ENCODE measurements around the gene ZNF467. TPM values are rescaled to one million over a fixed set of nuclear protein-coding genes. Genes with fewer than 3 reads are reported as not detected.

The ZNF467 gene
- total RNA-seq, 2 donors from 2014 or later: 6.0 to 7.9 TPM

DNA sequence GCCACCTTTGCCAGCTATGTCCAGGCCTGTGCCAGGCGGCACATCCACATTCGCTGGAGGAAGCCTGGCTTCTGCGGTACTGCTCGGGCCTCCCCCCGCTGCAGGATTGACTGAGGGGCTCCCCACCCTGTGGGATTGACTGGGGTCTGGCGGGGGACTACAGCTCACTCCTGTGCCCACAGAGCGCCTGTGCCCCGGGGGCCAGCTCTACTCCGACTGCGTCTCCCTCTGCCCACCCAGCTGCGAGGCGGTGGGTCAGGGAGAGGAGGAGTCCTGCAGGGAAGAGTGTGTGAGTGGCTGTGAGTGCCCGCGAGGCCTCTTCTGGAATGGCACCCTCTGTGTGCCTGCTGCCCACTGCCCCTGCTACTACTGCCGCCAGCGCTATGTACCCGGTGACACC, 6.7 kb upstream of the ZNF467 start:
- no peaks in the 10 kb centered on the region for H3K9me3 ChIP-seq
- H3K36me3 ChIP-seq: no peaks in the 10 kb centered on the region
- H3K4me3 ChIP-seq: no peak overlapping the region
- no peak overlapping the region for H3K27ac ChIP-seq
- no peaks in the 10 kb centered on the region for H3K4me1 ChIP-seq (replicated peaks)
- WGBS: 92% methylated on average over 17 of the region's 17 CpGs
- no peaks in the 10 kb centered on the region for H3K27me3 ChIP-seq (replicated peaks; ENCODE audit: insufficient read depth)
- intact Hi-C loops (cut with DNase I): no loop called here
- DNase-seq (ENCODE audit: low spot score): no peak
- no peak for TF ChIP-seq POLR2AphosphoS5 (IDR thresholded peaks at IDR 0.05)
- no peak for TF ChIP-seq POLR2A (IDR thresholded peaks at IDR 0.05)
- TF ChIP-seq CTCF (IDR thresholded peaks at IDR 0.05): no peak

- intact Hi-C loops (cut with DNase I): no loop called here
- WGBS: 89% methylated on average over 4 of the region's 4 CpGs
- no peak overlapping the region for H3K4me3 ChIP-seq
- no peaks in the 10 kb centered on the region for H3K36me3 ChIP-seq
- no peaks in the 10 kb centered on the region for H3K4me1 ChIP-seq (replicated peaks)
- H3K27me3 ChIP-seq (replicated peaks; ENCODE audit: insufficient read depth): no peaks in the 10 kb centered on the region
- H3K27ac ChIP-seq: no peak overlapping the region
- no peak for TF ChIP-seq CTCF (IDR thresholded peaks at IDR 0.05)
- no peak for TF ChIP-seq POLR2A (IDR thresholded peaks at IDR 0.05)
- no peak for TF ChIP-seq POLR2AphosphoS5 (IDR thresholded peaks at IDR 0.05)
- no peak for DNase-seq (ENCODE audit: low spot score)
- H3K9me3 ChIP-seq: no peaks in the 10 kb centered on the region
These were observed 6.1 kb upstream of the ZNF467 start for GRCh38 chr7:149779502-149779805.

GRCh38 chr7:149778696-149779501, 5.5 kb upstream of the ZNF467 start:
- Histone ChIP-seq H3K4me1 (replicated peaks) (no peaks in the 10 kb centered on the region), H3K36me3 (no peaks in the 10 kb centered on the region), H3K27me3 (replicated peaks; ENCODE audit: insufficient read depth) (no peaks in the 10 kb centered on the region), H3K27ac (no peak overlapping the region), H3K9me3 (no peaks in the 10 kb centered on the region), H3K4me3 (no peak overlapping the region)
- TF ChIP-seq POLR2AphosphoS5 (IDR thresholded peaks at IDR 0.05) (no peak), POLR2A (IDR thresholded peaks at IDR 0.05) (no peak), CTCF (IDR thresholded peaks at IDR 0.05) (no peak)
- 80% methylated on average over 11 of the region's 11 CpGs for WGBS
- no peak for DNase-seq (ENCODE audit: low spot score)
- intact Hi-C loops (cut with DNase I): no loop called here

DNA sequence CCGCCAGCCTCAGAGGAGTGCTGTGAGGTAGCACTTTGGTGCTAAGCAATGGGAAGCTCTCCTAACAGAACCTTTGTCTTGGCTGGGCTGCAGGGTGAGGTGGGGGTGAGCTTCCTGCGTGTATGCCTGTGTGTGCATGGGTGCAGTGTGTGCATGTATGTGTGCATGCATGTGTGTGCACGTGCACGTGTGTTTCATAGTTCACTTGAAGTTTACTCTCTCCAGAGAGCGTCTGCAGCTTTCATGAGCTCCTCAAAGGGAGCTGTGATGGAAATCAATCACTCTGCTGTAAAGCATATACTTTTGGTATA, 4.9 kb upstream of the ZNF467 start:
- intact Hi-C loops (cut with DNase I): no loop called here
- no peak overlapping the region for H3K27ac ChIP-seq
- no peaks in the 10 kb centered on the region for H3K27me3 ChIP-seq (replicated peaks; ENCODE audit: insufficient read depth)
- H3K36me3 ChIP-seq: no peaks in the 10 kb centered on the region
- H3K4me1 ChIP-seq (replicated peaks): no peaks in the 10 kb centered on the region
- 72% methylated on average over 5 of the region's 5 CpGs for WGBS
- DNase-seq (ENCODE audit: low spot score): no peak
- H3K4me3 ChIP-seq: no peak overlapping the region
- no peaks in the 10 kb centered on the region for H3K9me3 ChIP-seq
- no peak for TF ChIP-seq POLR2A (IDR thresholded peaks at IDR 0.05)
- TF ChIP-seq POLR2AphosphoS5 (IDR thresholded peaks at IDR 0.05): no peak
- TF ChIP-seq CTCF (IDR thresholded peaks at IDR 0.05): no peak

DNA sequence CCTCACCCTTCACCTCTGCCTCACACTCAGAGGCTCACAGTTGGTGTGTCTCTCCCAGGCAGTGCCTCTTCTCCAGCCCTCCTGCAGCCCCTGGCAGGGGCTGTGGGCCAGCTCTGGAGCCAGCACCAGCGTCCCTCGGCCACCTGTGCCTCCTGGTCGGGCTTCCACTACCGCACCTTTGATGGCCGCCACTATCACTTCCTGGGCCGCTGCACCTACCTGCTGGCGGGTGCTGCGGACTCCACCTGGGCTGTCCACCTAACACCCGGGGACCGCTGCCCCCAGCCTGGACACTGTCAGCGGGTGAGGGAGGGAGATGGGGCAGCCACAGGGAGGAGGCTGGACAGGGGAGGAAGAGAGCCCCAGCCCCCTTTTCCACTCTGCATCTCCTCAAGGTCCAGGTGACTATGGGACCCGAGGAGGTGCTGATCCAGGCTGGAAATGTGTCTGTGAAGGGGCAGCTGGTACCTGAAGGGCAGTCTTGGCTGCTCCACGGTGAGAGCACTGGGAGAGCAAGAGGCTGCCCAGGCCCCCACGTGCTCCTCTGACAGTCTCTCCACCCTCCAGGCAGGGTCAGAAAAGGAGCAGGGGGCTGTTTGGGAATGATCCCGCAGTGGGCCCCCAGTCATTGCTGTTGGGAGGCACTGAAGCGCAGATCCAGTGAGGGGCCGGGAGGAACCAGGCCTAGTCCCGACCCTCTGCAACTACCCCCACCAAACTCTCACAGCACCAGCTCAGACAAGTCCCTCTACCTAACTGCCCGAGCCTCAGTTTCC, 4.4 kb upstream of the ZNF467 start:
- TF ChIP-seq POLR2A (IDR thresholded peaks at IDR 0.05): no peak
- TF ChIP-seq CTCF (IDR thresholded peaks at IDR 0.05): no peak
- no peak for TF ChIP-seq POLR2AphosphoS5 (IDR thresholded peaks at IDR 0.05)
- intact Hi-C loops (cut with DNase I): no loop called here
- no peaks in the 10 kb centered on the region for H3K4me1 ChIP-seq (replicated peaks)
- no peak overlapping the region for H3K27ac ChIP-seq
- H3K4me3 ChIP-seq: no peak overlapping the region
- no peak for DNase-seq (ENCODE audit: low spot score)
- H3K27me3 ChIP-seq (replicated peaks; ENCODE audit: insufficient read depth): no peaks in the 10 kb centered on the region
- 69% methylated on average over 18 of the region's 19 CpGs for WGBS
- H3K36me3 ChIP-seq: no peaks in the 10 kb centered on the region
- H3K9me3 ChIP-seq: no peaks in the 10 kb centered on the region
